OCI-LY7 (cell line): ENCODE results near the gene PLS3. TPM values are rescaled to one million over a fixed set of nuclear protein-coding genes. Genes with fewer than 3 reads are reported as not detected.

Source experiments
- BruUV-seq: library from RNA; stranded (reverse); fragments of 400-500 nt; replicated peaks from 2 replicates; lab custom pipeline; 2021; lab: Mats Ljungman, UMichigan
- CTCF ChIA-PET: fragments of 300-600 bp; sonication (Branson Sonifier 250); formaldehyde crosslinking; loops from one replicate; lab custom pipeline; 2022; ENCODE audit warnings: antibody characterized with exemption; ENCODE audit not compliant: unreplicated experiment; lab: Charles Lee
- POLR2A ChIA-PET: fragments of 300-600 bp; sonication (Branson Sonifier 250); formaldehyde crosslinking; loops from one replicate; lab custom pipeline; 2022; ENCODE audit warnings: antibody characterized with exemption; lab: Charles Lee
- DNase-seq: peaks from one replicate; pipeline ENCODE4 v3.0.0-alpha.2; 2015; ENCODE audit warnings: low spot score
- H2AFZ ChIP-seq: fragments of 200-600 bp; sonication (generic), shearing (Covaris generic); 2 replicates; pipeline ENCODE4 v1.6.1; 2014; ENCODE audit warnings: mild to moderate bottlenecking, antibody characterized with exemption, low read length, moderate library complexity
- H3K27ac ChIP-seq: fragments of 200-600 bp; sonication (generic); 2 replicates; pipeline ENCODE4 v1.5.1; 2014; ENCODE audit warnings: mixed run types, low read depth, mild to moderate bottlenecking, moderate library complexity, low read length, inconsistent platforms; ENCODE audit not compliant: poor library complexity, severe bottlenecking
- H3K36me3 ChIP-seq: fragments of 200-600 bp; sonication (generic); 2 replicates; pipeline ENCODE4 v1.6.1; 2014; ENCODE audit warnings: mild to moderate bottlenecking, antibody characterized with exemption, low read length, moderate library complexity, mixed read lengths; ENCODE audit not compliant: insufficient read depth
- H3K4me1 ChIP-seq: fragments of 200-600 bp; sonication (generic); 2 replicates; pipeline ENCODE4 v1.5.1; 2014; ENCODE audit warnings: mild to moderate bottlenecking, low read length; ENCODE audit not compliant: insufficient read depth, poor library complexity, severe bottlenecking
- H3K4me2 ChIP-seq: fragments of 200-600 bp; sonication (generic); 2 replicates; pipeline ENCODE4 v1.6.1; 2014; ENCODE audit warnings: mild to moderate bottlenecking, low read length
- H3K4me3 ChIP-seq: fragments of 200-600 bp; sonication (generic); 2 replicates; pipeline ENCODE4 v1.5.1; 2014; ENCODE audit warnings: mild to moderate bottlenecking, low read depth, low read length; ENCODE audit not compliant: poor library complexity, severe bottlenecking
- H3K79me2 ChIP-seq: fragments of 200-600 bp; sonication (generic); 2 replicates; pipeline ENCODE4 v1.6.1; 2016; ENCODE audit warnings: low read depth, mild to moderate bottlenecking, low read length, moderate library complexity, mixed read lengths; ENCODE audit not compliant: insufficient read depth
- H3K9me2 ChIP-seq: fragments of 200-600 bp; sonication (generic); 2 replicates; pipeline ENCODE4 v1.6.1; 2016; ENCODE audit warnings: mild to moderate bottlenecking, low read length, mixed read lengths; ENCODE audit not compliant: insufficient read depth
- H3K9me3 ChIP-seq: fragments of 200-600 bp; sonication (generic); 2 replicates; pipeline ENCODE4 v1.6.1; 2014; ENCODE audit warnings: mild to moderate bottlenecking, mixed run types, low read length, mixed read lengths
- H4K20me1 ChIP-seq: fragments of 200-600 bp; sonication (generic); 2 replicates; pipeline ENCODE4 v1.6.1; 2014; ENCODE audit warnings: mild to moderate bottlenecking, antibody characterized with exemption, low read length, moderate library complexity, mixed read lengths; ENCODE audit not compliant: insufficient read depth
- CTCF ChIP-seq: fragments of 200-600 bp; sonication (generic); conservative IDR thresholded peaks from 2 replicates; pipeline ENCODE4 v1.5.1; 2014; ENCODE audit warnings: mild to moderate bottlenecking, antibody characterized with exemption, low read length, moderate library complexity, mixed read lengths
- EZH2phosphoT487 ChIP-seq: fragments of 200-600 bp; sonication (generic); IDR thresholded peaks from 2 replicates; pipeline ENCODE4 v1.6.1; 2018; ENCODE audit warnings: low read depth, borderline replicate concordance, mild to moderate bottlenecking, mixed run types, antibody characterized with exemption, low read length, moderate library complexity, mixed read lengths
- intact Hi-C: fragments of 100-400 bp; cut with micrococcal nuclease; formaldehyde crosslinking; loops from one replicate; pipeline ENCODE4 v1.10.0; 2022; ENCODE audit not compliant: unreplicated experiment
- total RNA-seq, 2 experiments: library from RNA; depleted of rRNA in 1 of 2; stranded (reverse); fragments of >200 nt in 1 of 2; shearing (Covaris generic) in 1 of 2; gene quantifications; 2 replicates each; pipeline ENCODE4 v1.2.3, GENCODE V29; 2014 to 2022

PLS3 gene
- total RNA-seq, 2 experiments from 2014 or later: not detected

- no peak overlapping the region for H2AFZ ChIP-seq
- H3K9me2 ChIP-seq: no peaks in the 10 kb centered on the region
- no peaks in the 10 kb centered on the region for H3K4me1 ChIP-seq
- no TSS peak for BruUV-seq
- intact Hi-C loops: no loop called here
- no peaks in the 10 kb centered on the region for H3K36me3 ChIP-seq
- H3K4me2 ChIP-seq: no peak overlapping the region
- no peaks in the 10 kb centered on the region for H3K9me3 ChIP-seq
- H4K20me1 ChIP-seq: no peaks in the 10 kb centered on the region
- ChIA-PET CTCF (no interaction called here), POLR2A (interaction anchor here (0.6 kb wide), 1 partner anchor 32 kb away, joined by 3 read pairs; no protein-coding TSS in a partner anchor)
- no peak overlapping the region for H3K4me3 ChIP-seq
- H3K27ac ChIP-seq: no peak overlapping the region
- no peak for TF ChIP-seq CTCF
- TF ChIP-seq EZH2phosphoT487: no peak
- no peaks in the 10 kb centered on the region for H3K79me2 ChIP-seq
- no peak for DNase-seq
Measured at GRCh38 chrX:115602729-115603389, 41.9 kb downstream of the PLS3 start.

GRCh38 chrX:115603534-115604074, 42.6 kb downstream of the PLS3 start:
- H3K27ac ChIP-seq: no peak overlapping the region
- no TSS peak for BruUV-seq
- no peaks in the 10 kb centered on the region for H3K36me3 ChIP-seq
- no peaks in the 10 kb centered on the region for H3K9me3 ChIP-seq
- no peak overlapping the region for H3K4me2 ChIP-seq
- ChIA-PET POLR2A (no interaction called here), CTCF (no interaction called here)
- H2AFZ ChIP-seq: no peak overlapping the region
- no peak for DNase-seq
- no peaks in the 10 kb centered on the region for H3K79me2 ChIP-seq
- H4K20me1 ChIP-seq: no peaks in the 10 kb centered on the region
- no peaks in the 10 kb centered on the region for H3K4me1 ChIP-seq
- no peaks in the 10 kb centered on the region for H3K9me2 ChIP-seq
- H3K4me3 ChIP-seq: no peak overlapping the region
- TF ChIP-seq EZH2phosphoT487: no peak
- TF ChIP-seq CTCF: no peak
- intact Hi-C loops: no loop called here

- no peaks in the 10 kb centered on the region for H3K4me1 ChIP-seq
- intact Hi-C loops: no loop called here
- ChIA-PET CTCF (no interaction called here), POLR2A (no interaction called here)
- no TSS peak for BruUV-seq
- TF ChIP-seq CTCF: no peak
- H3K9me2 ChIP-seq: no peaks in the 10 kb centered on the region
- no peak overlapping the region for H3K4me3 ChIP-seq
- H2AFZ ChIP-seq: no peak overlapping the region
- H3K36me3 ChIP-seq: no peaks in the 10 kb centered on the region
- no peaks in the 10 kb centered on the region for H4K20me1 ChIP-seq
- no peak overlapping the region for H3K4me2 ChIP-seq
- no peak for DNase-seq
- H3K9me3 ChIP-seq: no peaks in the 10 kb centered on the region
- no peak overlapping the region for H3K27ac ChIP-seq
- H3K79me2 ChIP-seq: no peaks in the 10 kb centered on the region
Measured at GRCh38 chrX:115606861-115607260, 45.9 kb downstream of the PLS3 start.
